Retina (tissue), 1 donor: Measurements from ENCODE around the gene ACSM6.
"Not testable (repeated sequence)": the region's sequence is repeated elsewhere in the genome, so short reads cannot be mapped to it uniquely, and the experiment has no call there.

Source experiments
- DNase-seq: peaks from one replicate; pipeline ENCODE4 v3.0.0-alpha.2; 2016

The ACSM6 gene

DNA sequence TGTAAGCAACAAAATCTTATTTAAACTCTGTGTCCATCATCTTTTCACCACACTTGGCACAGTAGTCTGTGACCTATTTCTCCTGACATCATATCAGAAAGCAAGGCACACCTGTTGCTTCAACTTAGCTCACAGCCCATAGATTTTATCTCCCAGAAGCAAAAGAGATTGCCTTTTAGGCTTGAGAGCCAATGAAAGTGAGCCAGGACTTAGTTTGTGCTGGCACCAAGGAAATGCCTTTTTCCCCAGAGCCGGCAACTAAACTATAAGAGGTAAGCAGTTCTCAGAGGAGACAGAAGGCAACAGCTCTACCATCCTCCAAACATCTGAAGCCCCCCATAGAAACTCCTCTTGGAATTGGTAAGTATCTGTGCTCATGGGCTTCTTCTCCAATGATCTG, at the start of gene ACSM6:
Gene ACSM6, plus strand, starts transcription at position 295 of the 400 bp plus-strand sequence. CDS start 248 bp downstream, outside the sequence.
- DNase-seq = no peak

DNA sequence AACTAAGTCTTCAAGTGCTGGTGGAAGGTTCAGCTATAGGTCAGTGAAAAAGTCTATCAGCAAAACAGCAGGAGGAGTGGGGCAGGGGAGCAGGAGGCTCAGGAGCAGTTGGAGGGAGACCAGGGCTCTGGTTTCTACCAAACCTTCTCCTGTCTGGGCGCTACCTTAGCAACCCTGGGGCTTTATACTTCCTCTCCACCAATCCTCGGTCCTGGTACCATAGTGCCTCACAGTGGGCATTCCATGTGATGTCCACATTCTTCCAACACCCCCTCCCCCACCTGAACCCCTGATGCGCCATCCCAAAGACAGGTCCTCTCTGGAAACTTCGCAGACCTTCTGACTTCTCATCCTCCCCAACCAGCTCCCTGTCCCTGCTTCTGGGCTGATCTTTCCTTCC, 25.3 kb upstream of the ACSM6 start:
- DNase-seq = no peak

DNA sequence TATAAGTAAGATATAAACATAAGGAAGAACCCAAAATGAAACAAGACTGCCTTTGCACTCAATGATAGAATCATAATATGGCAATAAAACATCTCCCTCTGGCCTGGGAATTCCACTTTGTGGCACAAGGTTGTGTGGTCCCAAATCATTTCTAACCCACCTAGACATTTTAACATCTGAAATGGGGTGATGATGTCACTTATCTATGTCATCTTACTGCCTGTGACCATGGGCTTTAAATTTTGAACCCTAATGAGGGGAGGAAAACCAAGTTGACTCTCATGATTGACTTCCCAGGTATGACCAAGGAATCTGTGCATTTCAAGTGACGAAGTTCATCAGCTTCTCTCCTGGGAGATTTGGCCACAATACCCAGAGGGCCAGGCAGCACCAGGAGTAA, 24.5 kb upstream of the ACSM6 start:
- DNase-seq = no peak

DNA sequence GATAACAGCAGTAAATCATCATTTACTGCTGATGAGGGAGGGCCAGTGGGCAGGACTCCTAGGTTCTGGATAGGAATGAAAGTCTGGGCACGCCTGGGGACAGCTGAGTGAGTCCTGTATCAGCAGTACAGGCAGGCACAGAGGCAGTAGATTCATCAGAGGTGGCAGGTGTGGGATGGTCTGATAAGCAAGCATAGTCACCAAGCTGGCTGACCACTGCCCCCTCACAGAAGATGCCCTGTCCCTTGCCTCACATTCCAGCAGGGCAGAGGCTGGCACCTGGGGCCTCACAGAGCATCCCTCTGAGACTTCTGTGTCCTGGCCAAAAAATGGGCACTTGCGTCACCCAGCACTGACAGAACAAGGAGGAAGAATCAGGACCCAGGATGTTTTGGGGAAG, 23.2 kb upstream of the ACSM6 start:
- no peak for DNase-seq

GRCh38 chr10:95171336-95171735, 22.7 kb upstream of the ACSM6 start:
- no peak for DNase-seq

DNA sequence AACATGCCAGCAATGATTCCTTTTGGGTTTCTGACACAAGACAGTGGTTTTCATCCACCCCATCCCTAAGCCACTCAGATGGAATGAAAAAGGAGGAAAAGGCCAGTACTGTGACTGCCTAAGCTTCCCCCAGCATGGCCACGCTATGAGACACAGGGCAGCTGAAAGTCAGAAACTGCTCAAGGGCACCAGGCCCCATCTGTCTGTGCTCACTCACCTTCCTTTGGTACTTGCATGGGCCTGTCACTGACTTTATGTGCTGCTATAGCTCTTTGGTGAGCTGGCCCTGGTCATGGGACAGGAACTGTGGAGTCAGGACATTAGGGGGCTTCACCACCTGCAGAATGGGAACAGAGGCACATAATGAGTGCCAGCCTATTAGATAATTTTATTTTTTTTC, 21.2 kb upstream of the ACSM6 start:
- no peak for DNase-seq

DNA sequence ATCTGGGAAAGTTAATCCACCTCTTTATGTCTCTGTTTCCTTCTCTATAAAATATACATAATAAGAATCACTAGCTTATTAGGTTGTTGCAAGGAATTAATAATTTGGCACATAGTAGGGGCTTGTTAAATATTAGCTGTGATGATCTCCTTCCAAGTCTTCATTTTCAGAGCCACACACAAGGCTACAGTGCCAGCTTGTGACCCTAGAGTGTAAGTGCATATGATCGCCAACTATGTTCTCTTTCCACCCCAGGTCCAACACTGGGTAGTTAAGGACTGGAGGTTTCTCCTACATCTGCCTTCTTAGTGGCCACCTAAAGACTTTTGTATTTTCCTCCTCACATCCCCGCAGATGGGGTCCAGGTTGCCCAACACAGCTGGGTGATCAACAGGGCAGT, 17.9 kb upstream of the ACSM6 start:
- no peak for DNase-seq

DNA sequence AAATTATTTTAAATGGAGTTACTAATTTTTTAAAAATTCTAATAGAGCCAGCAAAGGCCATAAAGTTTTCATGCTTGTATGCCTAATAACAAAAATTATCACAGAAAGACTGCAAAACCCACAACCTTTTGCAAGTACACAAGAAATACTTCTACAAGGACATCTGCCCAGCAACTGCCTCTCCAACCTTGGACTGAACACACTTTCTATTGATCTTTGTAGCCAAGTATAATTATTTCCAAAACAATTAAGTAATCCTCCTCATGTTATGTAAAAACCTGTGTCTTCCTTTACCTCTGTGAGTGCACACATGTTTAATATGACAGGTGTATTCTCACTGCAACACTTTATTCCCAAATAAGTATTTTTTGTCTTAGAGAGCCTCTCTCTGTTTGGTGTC, 16.6 kb upstream of the ACSM6 start:
- no peak for DNase-seq

DNA sequence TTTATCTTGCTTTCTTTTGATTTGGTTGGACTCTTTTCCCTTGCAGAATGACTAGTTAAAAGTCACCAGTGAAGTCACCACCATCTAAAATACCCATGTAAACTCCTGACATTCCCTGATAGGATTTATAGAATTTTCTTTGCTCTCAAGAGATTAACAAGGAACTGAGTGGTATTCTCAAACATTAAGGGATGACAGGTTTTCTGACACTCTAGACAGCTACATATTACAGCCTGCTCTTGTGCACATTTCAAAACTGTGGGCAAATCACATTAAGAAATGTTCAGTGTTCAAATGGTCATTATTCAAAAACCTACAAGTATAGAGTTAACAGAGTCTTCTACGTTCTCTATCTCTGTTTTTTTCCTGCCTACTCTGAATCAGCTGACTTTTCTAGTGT, 15.8 kb upstream of the ACSM6 start:
- no peak for DNase-seq

- DNase-seq = no peak
Observed at GRCh38 chr10:95178797-95179196, 15.2 kb upstream of the ACSM6 start.

- DNase-seq = no peak
Observed at GRCh38 chr10:95181726-95182125, 12.3 kb upstream of the ACSM6 start.

DNA sequence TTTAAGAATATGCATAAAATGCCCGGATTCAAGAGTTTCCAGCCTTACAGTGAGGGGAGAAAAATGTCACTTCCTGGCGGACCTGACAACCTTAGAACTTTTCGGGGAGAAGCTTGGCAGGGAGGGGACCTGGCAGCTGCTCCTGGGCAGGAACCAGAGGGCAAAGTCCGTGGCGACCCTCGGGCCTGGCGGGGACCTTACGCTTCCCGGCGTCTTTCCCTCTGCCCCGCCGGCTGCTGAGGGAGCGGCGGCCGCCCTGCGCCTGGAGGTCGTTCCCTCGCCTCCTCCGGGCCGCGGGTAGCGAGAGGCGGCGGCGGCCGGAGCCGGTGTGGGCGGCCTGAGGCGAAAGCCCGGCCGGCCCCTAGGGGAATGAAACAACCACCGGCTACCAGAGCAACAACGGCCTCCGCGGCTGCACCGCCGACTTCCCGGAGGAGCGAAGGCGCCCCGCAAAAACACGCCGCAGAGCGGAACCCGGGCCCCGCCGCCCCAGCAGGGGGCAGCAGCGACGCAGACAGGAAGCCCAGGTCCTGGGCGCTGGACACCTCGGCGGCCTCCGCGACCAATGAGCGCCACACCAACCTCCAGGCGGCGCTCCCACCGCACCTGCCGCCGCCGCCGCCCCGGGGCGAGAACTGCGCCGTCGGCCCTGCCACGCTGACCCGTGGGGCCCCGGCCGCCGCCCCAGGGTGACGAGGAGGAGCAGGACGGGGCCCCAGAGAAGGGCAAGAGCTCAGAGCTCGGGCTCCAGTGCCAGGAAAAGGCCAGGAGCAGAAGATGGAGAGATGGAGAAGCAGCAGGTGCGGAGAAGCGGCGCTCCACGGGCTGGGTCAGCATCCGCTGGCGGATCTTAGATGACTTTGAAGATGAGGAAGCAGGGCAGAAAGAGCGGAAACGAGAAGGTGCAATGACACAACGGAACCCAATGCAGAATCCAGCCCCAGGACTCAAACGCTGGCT, 10.5 kb upstream of the ACSM6 start:
- peak; percentile 94 for DNase-seq

GRCh38 chr10:95187617-95188016, 6.4 kb upstream of the ACSM6 start:
- DNase-seq = no peak

DNA sequence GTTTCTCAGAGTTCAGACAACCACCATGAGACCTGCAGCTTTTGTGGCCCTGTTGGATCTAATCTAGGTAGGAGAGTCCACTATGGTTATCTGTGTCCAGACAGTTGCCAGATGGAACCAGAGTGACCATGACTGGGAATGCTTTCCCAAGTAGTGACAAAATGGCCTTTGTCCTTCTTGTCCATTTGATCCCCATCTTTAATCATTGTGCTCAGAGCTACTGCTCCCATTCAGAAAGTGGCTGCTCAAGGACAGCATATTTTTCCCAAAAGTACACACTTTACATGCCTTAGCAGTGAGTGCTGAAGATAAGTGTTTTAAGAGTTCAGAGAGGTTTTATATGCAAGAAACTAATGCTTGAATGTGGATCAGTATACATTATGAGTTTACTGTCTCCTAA, 5.4 kb upstream of the ACSM6 start:
- DNase-seq = no peak

DNA sequence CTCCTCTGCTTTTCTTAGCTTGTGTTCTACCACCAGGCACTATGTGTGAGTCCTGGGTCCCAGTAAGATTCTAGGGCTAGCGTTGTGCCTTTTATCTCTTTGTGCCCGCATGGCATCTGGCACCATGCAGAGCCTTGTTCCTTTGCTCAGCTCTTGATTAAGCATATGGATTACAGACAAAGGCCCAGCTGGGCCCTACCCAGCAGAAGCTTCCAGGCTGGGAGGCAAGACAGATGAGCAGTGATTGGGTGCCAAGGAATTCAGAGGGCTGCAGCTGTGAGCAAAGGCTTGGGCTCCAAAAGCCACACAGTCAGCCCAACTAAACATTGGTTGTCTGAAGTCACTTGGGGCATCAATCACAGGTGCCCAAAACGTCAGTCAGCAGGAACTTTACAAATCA, 2.0 kb downstream of the ACSM6 start:
- DNase-seq = peak; percentile 17

GRCh38 chr10:95201736-95202135, 7.7 kb downstream of the ACSM6 start:
- DNase-seq = no peak

GRCh38 chr10:95202865-95203264, 8.8 kb downstream of the ACSM6 start:
- not testable (repeated sequence) for DNase-seq

- DNase-seq = no peak
Observed at GRCh38 chr10:95208702-95209391, 14.8 kb downstream of the ACSM6 start.

DNA sequence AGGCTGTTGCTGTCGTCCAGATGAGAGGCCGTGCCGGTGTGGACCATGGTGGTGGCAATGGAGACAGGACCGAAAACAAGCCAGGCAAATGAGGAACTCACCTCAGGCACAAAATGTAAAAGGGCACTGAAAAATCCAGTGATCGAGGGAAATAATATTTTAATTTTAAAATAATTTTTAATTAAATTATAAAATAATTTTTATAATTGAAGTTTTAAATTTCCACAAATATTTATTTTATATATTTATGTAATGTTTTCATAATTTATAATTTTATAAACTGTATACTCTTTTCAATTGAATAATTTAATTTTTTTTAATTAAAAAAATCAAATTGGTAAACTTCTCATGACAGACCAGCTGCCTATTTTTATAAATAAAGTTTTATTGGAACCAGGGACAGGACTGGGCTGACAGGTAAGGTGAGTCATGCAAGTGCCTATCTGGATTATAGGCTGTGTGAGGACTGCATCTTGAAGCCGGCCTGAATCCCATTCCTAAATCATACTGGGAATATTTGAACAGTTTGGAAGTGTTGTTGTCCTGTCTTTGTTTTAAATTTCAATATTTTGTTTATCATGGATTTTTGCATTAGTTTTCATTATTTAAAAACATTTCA, 15.6 kb downstream of the ACSM6 start:
- DNase-seq = no peak

- DNase-seq = no peak
Observed at GRCh38 chr10:95211606-95212279, 17.7 kb downstream of the ACSM6 start.

- no peak for DNase-seq
Observed at GRCh38 chr10:95214369-95214768, 20.3 kb downstream of the ACSM6 start.

DNA sequence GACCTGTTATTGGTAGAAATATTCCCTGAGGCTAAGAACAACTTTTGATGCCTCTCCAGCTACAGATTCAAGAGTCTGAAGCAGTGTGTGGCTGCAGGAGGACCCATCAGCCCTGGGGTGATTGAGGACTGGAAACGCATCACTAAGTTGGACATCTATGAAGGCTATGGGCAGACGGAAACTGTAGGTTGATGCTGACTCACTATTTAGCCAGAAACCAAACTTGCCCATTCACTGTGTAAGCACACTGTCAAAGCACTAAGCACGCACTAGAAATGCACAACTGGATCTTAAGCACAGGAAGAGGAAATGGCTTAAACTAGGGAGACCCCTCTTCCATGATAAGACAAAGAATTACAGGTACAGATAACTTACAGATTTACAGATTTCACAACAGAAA, 20.8 kb downstream of the ACSM6 start:
- DNase-seq = no peak

- no peak for DNase-seq
Observed at GRCh38 chr10:95217476-95217875, 23.4 kb downstream of the ACSM6 start.
